GM23338 (cell line): ENCODE measurements around the gene ITPR2.

Experiments
- EZH2 ChIP-seq: fragments of 200-600 bp; sonication (generic); IDR thresholded peaks from one replicate; pipeline ENCODE4 v1.8.0; 2017; ENCODE audit warnings: antibody characterized with exemption, mild to moderate bottlenecking, low read depth; ENCODE audit not compliant: unreplicated experiment
- POLR2AphosphoS5 ChIP-seq: IDR thresholded peaks from 2 replicates; pipeline ENCODE4 v1.6.1; 2016; ENCODE audit warnings: antibody characterized with exemption, low read depth
- TF ChIP-seq, protein P1 (sequence below), 2 experiments: fragments of 200-600 bp in 1 of 2; sonication (generic) in 1 of 2; conservative IDR thresholded peaks; 2 replicates each; pipeline versions ENCODE4 v1.5.1 to v1.6.1; 2016 to 2017; ENCODE audit warnings: antibody characterized with exemption in 2 of 2, low read depth in 2 of 2, mild to moderate bottlenecking in 2 of 2, moderate library complexity in 1 of 2

- TF ChIP-seq EZH2 (no peak), POLR2AphosphoS5 (no peak)
- TF ChIP-seq, protein P1, sequence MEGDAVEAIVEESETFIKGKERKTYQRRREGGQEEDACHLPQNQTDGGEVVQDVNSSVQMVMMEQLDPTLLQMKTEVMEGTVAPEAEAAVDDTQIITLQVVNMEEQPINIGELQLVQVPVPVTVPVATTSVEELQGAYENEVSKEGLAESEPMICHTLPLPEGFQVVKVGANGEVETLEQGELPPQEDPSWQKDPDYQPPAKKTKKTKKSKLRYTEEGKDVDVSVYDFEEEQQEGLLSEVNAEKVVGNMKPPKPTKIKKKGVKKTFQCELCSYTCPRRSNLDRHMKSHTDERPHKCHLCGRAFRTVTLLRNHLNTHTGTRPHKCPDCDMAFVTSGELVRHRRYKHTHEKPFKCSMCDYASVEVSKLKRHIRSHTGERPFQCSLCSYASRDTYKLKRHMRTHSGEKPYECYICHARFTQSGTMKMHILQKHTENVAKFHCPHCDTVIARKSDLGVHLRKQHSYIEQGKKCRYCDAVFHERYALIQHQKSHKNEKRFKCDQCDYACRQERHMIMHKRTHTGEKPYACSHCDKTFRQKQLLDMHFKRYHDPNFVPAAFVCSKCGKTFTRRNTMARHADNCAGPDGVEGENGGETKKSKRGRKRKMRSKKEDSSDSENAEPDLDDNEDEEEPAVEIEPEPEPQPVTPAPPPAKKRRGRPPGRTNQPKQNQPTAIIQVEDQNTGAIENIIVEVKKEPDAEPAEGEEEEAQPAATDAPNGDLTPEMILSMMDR (conservative IDR thresholded peaks at IDR 0.05; ENCODE audit: low read depth in 2 of 2): no peak
These were observed 199.3 kb downstream of the ITPR2 start for GRCh38 chr12:26633591-26634210.
